Mucosa of rectum (tissue), 2 donors: Measurements from ENCODE around the gene SWI5.
"Not testable (repeated sequence)": the region's sequence is repeated elsewhere in the genome, so short reads cannot be mapped to it uniquely, and the experiment has no call there.

Experiments
- H3K27ac ChIP-seq, 2 donors: one replicate each; pipeline ENCODE4 v1.7.0; 2013; ENCODE audit warnings: inconsistent platforms in 2 of 2, low read depth in 2 of 2, low read length in 2 of 2
- H3K27me3 ChIP-seq, 2 donors: one replicate each; pipeline ENCODE4 v1.7.0; 2013; ENCODE audit warnings: low read length in 2 of 2; ENCODE audit not compliant: control insufficient read depth in 2 of 2, insufficient read depth in 2 of 2
- H3K36me3 ChIP-seq, 2 donors: one replicate each; pipeline ENCODE4 v1.7.0; 2013; ENCODE audit warnings: low read length in 2 of 2; ENCODE audit not compliant: control insufficient read depth in 2 of 2, insufficient read depth in 2 of 2
- H3K4me1 ChIP-seq, 2 donors: one replicate each; pipeline ENCODE4 v1.7.0; 2013; ENCODE audit warnings: low read length in 2 of 2, mild to moderate bottlenecking in 1 of 2; ENCODE audit not compliant: control insufficient read depth in 2 of 2, insufficient read depth in 2 of 2
- H3K4me3 ChIP-seq, 2 donors: one replicate each; pipeline ENCODE4 v1.7.0; 2013; ENCODE audit warnings: low read length in 2 of 2
- H3K9ac ChIP-seq, 2 donors: one replicate each; pipeline ENCODE4 v1.7.0; 2013; ENCODE audit warnings: low read length in 2 of 2, low read depth in 1 of 2, mild to moderate bottlenecking in 1 of 2
- H3K9me3 ChIP-seq, 2 donors: one replicate each; pipeline ENCODE4 v1.7.0; 2013; ENCODE audit warnings: low read length in 2 of 2; ENCODE audit not compliant: control insufficient read depth in 2 of 2
- donor health status: healthy.
- donor health status: Normal muscosa, but diverticular disease.

The SWI5 gene

GRCh38 chr9:128276008-128276573, at the start of gene SWI5:
Gene SWI5 (plus strand): TSS chr9:128276276.
- peaks cover 19 to 20% of the 10 kb centered on the region in 2 donors for H3K36me3 ChIP-seq
- peak within 1 kb of the TSS; percentile 92 to 96 for H3K9ac ChIP-seq
- H3K27ac ChIP-seq: peak within 1 kb of the TSS; percentile 77 to 83
- H3K4me1 ChIP-seq: peaks cover 9 to 18% of the 10 kb centered on the region in 2 donors
- H3K27me3 ChIP-seq: no peaks in the 10 kb centered on the region
- H3K4me3 ChIP-seq: peak within 1 kb of the TSS; percentile 83 to 94
- no peaks in the 10 kb centered on the region for H3K9me3 ChIP-seq

DNA sequence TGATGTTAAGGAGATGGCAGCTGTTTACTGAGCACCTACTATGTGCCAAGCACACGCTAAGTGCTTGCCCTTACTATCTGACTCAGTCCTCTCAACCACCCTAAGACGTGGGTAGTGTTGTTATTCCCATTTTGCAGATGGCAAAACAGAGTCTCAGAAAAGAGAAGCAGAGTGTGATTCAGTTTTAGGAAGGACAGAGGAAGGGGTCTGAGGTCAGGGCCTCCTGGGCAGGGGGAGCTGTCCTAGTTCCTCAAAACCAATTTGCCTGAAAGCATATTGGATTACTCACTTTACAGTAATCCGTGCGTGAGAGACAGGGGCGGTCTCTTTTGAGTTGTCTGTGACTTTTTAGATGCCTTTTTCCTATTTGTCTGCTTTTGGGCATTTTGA, 49.7 kb upstream of the SWI5 start:
- Histone ChIP-seq H3K27me3 (no peaks in the 10 kb centered on the region), H3K9ac (no peak overlapping the region), H3K4me1 (no peaks in the 10 kb centered on the region), H3K9me3 (no peaks in the 10 kb centered on the region), H3K27ac (no peak overlapping the region), H3K4me3 (no peak overlapping the region), H3K36me3 (no peaks in the 10 kb centered on the region)

- H3K27ac ChIP-seq, H3K27me3 ChIP-seq, H3K36me3 ChIP-seq, H3K9ac ChIP-seq, H3K4me3 ChIP-seq, H3K9me3 ChIP-seq, H3K4me1 ChIP-seq: not testable (repeated sequence)
These were observed 45.2 kb upstream of the SWI5 start for GRCh38 chr9:128230897-128231296.

- Histone ChIP-seq H3K27ac (no peak overlapping the region), H3K4me1 (no peaks in the 10 kb centered on the region), H3K36me3 (no peaks in the 10 kb centered on the region)
These were observed 44.2 kb upstream of the SWI5 start for GRCh38 chr9:128231638-128232527.

DNA sequence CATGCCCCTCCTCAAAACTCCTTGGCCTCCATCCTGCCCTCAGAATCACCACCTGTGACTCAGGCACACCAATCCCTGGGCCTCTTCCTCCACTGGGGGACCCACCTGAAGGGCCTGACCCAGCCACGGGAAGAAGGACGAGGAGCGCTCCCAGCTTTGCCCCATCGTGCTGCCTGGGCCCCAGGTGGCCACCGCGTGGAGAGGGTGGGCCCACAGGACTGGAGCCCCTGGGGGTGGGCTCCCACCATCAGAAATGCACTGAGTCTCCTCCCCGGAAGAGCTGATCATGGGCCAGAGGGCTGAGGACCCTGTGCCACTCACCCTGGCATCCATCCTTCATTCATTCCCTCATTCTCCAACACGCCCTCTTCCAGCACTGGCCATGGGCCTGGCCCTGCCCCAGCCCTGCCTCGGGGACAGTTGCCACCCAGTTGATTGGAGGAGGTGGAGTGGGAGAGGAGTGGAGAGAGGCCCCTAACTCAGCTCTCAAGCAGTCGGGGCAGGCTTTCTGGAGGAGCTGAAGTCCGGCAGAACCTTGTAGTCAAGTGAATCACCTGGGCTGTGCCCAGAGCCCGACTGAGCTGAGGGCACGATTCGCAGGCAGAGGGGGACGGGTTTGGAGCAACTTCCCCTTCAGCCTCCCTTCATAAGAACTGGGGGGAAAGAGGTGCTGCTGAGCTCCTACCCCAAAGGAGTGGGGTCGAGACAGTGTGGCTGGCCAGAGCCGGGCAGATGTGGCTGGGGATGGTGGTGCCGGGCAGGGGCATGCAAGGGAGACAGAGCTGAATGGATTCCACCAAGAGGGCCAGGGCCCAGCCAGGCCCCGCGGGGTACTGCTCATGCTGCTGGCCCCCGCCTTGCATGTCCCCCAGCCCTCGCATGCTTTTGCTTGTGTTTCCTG, 43.3 kb upstream of the SWI5 start:
- no peak overlapping the region for H3K27ac ChIP-seq

More at GRCh38 chr9:128231638-128232527, 44.2 kb upstream of the SWI5 start:
- no peaks in the 10 kb centered on the region for H3K27me3 ChIP-seq
- H3K4me3 ChIP-seq: no peak overlapping the region
- H3K9me3 ChIP-seq: no peaks in the 10 kb centered on the region
- no peak overlapping the region for H3K9ac ChIP-seq

DNA sequence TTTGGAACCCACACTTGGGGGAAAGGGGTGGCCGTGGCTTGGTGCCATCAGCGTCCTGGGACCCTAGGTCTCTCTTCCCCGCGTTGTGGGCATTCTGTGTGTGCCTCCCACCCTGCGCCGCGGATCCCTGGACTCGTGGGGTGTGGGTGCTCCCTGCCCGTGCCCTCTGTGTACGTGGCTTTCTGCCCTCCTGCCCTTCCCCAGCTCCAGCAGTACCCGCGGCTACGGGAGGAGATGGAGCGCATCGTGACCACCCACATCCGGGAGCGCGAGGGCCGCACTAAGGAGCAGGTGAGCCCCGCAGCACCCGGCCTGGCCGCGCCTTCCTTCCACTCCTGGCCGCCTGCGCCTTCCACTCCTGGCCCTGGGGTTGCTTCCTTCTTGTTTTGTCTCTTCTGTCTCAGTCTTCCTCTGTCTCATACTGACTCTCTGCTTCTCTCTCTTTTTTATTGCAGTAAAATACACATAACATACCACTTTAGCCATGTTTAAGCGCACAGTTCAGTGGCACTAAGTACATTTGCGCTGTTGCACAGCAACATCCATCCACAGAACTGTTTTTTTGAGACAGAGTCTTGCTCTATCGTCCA, 42.2 kb upstream of the SWI5 start:
- Histone ChIP-seq H3K9ac (no peak overlapping the region), H3K36me3 (no peaks in the 10 kb centered on the region), H3K4me1 (no peaks in the 10 kb centered on the region), H3K27ac (no peak overlapping the region), H3K27me3 (no peaks in the 10 kb centered on the region), H3K4me3 (no peak overlapping the region), H3K9me3 (no peaks in the 10 kb centered on the region)

More for the DNA sequence above, 43.3 kb upstream of the SWI5 start:
- H3K9ac ChIP-seq: no peak overlapping the region
- H3K4me3 ChIP-seq: no peak overlapping the region
- H3K4me1 ChIP-seq: no peaks in the 10 kb centered on the region
- no peaks in the 10 kb centered on the region for H3K9me3 ChIP-seq
- no peaks in the 10 kb centered on the region for H3K36me3 ChIP-seq
- no peaks in the 10 kb centered on the region for H3K27me3 ChIP-seq

GRCh38 chr9:128242124-128242523, 34.0 kb upstream of the SWI5 start:
- no peak overlapping the region for H3K27ac ChIP-seq

DNA sequence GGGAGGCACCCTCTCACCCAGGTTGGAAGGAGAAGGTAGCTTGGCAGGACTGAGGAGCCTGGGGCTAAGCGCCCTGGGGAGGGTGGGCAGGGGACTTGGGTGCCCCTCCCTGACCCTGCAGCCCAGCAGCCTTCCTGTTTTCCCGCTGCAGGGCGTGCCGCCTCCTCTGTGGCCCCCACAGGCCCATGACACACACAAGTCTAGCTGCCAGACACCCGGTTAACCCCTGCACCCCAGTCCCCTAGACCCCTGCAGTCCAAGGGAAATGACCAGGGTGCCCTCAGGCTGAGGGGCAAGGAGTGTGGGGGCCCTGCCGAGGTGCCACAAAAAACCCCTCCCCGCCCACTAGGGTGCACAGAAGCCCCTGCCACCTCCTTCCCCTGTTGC, 33.3 kb upstream of the SWI5 start:
- Histone ChIP-seq H3K36me3 (no peaks in the 10 kb centered on the region), H3K9me3 (no peaks in the 10 kb centered on the region), H3K4me1 (no peaks in the 10 kb centered on the region), H3K27me3 (no peaks in the 10 kb centered on the region), H3K27ac (peak overlapping the region; percentile 38 to 48), H3K9ac (no peak overlapping the region), H3K4me3 (no peak overlapping the region)

More at GRCh38 chr9:128242124-128242523, 34.0 kb upstream of the SWI5 start:
- Histone ChIP-seq H3K4me3 (no peak overlapping the region), H3K9me3 (no peaks in the 10 kb centered on the region), H3K27me3 (no peaks in the 10 kb centered on the region), H3K9ac (no peak overlapping the region), H3K36me3 (no peaks in the 10 kb centered on the region), H3K4me1 (no peaks in the 10 kb centered on the region)

- Histone ChIP-seq H3K4me3 (no peak overlapping the region), H3K4me1 (no peaks in the 10 kb centered on the region), H3K27ac (peak overlapping the region; percentile 48 to 70), H3K9ac (no peak overlapping the region), H3K27me3 (no peaks in the 10 kb centered on the region), H3K36me3 (no peaks in the 10 kb centered on the region), H3K9me3 (no peaks in the 10 kb centered on the region)
These were observed 32.7 kb upstream of the SWI5 start for GRCh38 chr9:128243215-128244018.
